Kasumi-1 (cell line): ENCODE data around the gene TREH.
"Not testable (repeated sequence)": the region's sequence is repeated elsewhere in the genome, so short reads cannot be mapped to it uniquely, and the experiment has no call there.

ENCODE experiments used
- DNase-seq, 2 experiments: peaks; one replicate each; lab custom pipeline; 2025; lab: John Stamatoyannopoulos, UW

Gene TREH

GRCh38 chr11:118697346-118697745 is 17.9 kb upstream of the TREH start:
- DNase-seq, result no peak

DNA sequence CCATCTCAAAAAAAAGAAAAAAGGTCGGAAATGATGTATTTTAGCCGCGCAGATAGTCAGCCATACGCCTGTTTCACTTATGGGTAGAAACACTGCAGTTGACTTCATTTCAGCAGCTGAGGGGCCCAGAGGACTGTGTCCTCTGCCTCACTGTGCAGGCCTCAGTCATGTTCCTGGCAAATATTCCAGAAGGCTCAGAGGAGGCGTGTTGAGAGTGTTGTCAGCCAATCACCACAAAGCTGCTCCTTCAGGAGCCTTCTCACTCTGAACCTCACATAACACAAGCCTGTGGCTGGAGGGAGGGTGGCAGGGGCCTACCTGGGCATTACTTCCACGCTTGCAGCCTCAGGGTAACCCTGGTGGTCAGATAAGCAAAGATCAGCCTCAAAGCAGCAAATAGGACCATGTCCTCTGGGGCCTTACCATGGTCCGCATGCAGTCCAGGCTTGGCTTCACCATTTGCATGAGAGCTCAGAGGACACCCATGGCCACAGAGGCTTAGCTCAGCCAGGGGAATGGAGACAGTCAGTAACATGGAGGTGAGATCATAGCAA is 17.3 kb upstream of the TREH start:
- no peak for DNase-seq

DNA sequence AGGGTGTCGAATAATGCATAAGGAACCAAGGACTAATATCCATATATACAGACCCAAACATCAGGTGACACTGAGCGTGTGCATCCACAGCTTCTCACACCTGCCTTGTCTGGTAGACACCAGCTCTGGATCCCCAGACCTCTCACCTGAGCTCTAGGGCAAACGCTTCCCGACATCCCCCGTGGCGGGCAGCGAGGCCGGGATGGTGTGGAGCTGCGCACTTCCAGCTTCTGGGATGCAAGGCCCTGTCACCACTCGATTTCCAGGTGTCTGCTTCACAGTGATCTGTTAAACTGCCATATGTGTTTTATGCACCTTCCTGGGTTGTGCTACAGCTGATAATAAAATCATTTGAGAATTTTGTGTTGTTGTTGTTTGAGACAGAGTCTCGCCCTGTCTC is 15.3 kb upstream of the TREH start:
- no peak for DNase-seq

DNA sequence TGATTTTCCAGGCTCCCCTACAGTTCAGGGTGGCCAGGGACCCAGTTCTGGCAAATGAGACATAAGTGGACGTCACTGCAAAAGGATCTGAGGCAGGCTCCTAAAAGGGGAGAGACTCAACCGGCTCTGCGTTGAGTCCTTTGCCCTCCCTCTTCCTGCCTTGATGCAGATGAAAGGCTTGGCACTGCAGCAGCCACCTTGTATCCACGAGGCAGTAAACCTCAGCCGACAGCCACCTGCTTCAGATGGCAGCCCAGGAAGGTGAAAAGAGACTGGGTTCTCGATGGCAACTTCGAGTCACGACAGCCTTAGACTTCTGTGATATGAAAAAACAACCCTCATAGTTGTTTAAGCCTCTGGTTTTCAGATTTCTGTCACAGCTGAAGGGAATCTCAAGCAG is 14.7 kb upstream of the TREH start:
- no peak for DNase-seq

- DNase-seq, result peak in 1 of 2 experiments; percentile 10
These were observed 12.7 kb upstream of the TREH start for GRCh38 chr11:118691926-118692830.

GRCh38 chr11:118690553-118691304 is 11.3 kb upstream of the TREH start:
- no peak for DNase-seq

DNA sequence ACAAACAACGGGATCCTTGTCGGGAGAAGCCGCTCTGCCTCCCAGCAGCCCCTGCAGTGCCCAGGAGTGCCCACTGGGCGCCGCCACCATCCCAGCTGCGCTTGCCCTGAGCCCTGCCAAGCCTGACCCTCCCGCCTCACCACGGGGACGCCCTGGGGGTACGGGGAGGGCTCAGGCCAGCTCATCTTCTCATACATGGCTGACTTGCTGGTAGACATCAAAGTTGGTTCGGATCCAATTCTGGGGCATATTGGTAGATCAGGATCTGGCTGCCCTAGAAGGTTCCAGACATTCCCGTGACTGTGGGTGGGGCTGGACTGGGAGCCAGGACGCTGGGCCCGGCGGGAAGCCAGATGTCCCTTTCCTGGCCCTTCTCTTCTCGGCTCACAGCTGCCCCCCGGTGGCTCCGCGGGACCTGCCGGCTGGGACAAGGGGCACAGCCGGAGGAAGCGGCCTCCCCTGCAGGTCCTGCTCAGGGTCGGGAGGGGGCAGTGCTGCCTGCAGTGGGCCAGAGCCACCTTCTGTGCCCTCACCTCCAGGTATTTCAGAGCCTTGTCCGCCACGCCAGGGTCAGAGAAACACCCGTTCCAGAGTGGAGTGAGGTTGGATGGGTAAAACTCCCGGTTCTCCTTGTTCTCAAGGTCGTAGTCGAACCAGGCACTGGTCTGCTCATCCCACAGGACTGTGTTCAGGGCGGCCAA is 10.6 kb upstream of the TREH start:
- DNase-seq, result peak; percentile 84 to 87

- no peak for DNase-seq
These were observed 10.0 kb upstream of the TREH start for GRCh38 chr11:118689503-118689851.

DNA sequence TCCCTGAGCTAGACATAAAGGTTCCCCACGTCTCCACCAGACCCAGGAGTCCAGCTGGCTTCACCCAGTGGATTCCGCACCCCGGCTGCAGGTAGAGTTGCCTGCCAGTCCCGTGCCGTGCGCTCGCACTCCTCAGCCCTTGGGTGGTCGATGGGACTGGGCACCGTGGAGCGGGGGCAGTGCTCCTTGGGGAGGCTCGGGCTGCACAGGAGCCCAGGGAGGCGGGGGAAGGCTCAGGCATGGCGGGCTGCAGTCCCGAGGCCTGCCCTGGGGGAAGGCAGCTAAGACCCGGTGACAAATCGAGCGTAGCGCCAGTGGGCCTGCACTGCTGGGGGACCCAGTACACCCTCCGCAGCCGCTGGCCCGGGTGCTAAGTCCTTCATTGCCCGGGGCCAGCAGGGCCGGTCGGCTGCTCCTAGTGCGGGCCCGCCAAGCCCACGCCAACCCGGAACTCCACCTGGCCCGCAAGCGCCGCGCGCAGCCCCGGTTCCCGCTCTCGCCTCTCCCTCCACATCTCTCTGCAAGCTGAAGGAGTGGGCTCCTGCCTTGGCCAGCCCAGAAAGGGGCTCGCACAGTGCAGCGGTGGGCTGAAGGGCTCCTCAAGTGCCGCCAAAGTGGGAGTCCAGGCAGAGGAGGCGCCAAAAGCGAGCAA is 9.5 kb upstream of the TREH start:
- DNase-seq, result no peak

DNA sequence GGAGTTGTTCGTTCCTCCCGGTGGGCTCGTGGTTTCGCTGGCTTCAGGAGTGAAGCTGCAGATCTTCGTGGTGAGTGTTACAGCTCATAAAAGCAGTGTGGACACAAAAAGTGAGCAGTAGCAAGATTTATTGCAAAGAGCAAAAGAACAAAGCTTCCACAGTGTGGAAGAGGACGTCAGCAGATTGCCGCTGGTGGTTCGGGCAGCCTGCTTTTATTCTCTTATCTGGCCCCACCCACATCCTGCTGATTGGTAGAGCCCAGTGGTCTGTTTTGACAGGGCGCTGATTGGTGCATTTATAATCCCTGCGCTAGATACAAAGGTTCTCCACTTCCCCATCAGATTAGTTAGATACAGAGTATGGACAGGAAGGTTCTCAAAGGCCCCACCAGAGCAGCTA is 8.9 kb upstream of the TREH start:
- DNase-seq, result not testable (repeated sequence)

DNA sequence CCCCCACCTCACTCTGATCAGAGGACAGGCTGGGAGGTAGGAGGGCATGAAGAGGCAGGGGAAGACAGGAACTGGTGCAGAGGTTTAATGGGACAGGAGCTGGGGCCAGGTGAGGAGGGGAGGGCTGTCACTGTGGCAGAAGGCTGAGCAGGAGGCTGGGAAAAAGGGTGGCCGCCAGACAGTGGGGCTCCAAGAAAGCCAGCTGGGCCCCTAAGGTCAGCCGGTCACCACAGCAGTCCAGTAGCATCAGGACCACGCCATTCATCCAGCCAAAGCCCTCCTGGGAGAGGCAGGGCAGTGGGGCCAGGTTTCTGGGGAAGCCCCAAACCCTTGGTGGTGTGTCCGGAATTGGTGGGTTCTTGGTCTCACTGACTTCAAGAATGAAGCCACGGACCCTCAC is 8.5 kb upstream of the TREH start:
- DNase-seq, result no peak

- DNase-seq, result no peak
These were observed 4.7 kb upstream of the TREH start for GRCh38 chr11:118684187-118684586.

DNA sequence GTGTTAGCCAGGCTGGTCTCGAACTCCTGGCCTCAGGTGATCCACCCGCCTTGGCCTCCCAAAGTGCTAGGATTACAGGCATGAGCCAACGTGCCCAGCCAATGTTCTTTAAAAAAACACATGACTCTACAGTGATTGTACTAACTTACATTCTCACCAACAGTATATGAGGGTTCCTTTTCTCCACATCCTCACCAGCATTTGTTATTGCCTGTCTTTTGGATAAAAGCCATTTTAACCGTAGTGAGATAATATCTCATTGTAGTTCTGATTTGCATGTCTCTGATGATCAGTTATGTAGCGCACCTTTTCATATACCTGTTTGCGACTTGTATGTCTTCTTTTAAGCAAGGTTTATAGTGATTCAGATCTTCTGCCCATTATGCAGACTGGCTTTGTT is 3.5 kb upstream of the TREH start:
- DNase-seq, result not testable (repeated sequence)

DNA sequence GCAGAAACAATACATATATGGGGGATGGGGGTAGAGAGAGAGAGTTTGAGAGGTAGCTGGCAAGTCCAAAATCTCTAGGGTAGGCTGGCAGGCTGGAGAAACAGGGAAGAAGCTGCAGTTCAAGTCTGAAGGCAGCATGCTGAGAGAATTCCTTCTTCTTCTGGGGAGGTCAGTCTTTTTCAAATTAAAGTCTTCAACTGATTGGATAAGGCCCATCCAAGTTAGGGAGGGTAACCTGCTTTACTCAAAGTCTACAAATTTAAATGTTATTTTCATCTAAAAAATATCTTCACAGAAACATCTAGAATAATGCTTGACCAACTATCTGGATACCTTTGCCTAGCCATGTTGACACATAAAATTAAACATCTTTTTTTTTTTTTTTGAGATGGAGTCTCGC is 2.9 kb upstream of the TREH start:
- DNase-seq, result no peak

DNA sequence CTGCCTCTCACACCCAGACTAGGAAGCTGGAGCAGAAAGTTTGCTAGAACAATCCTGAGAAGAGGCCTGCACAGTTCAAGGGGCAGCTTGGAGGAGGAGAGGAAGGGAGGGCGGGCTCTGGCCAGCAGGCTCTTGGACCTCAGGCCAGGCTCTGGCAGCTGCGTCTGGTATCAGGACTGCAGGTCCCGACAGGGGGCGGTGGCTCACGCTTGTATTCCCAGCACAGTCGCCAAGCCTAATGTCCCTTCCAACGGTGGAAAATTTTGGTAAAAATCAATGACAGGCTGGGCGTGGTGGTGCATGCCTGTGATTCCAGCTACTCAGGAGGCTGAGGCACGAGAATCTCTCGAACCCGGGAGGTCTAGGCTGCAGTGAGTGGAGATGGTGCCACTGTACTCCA is 542 bp downstream of the TREH start:
- DNase-seq, result not testable (repeated sequence)

DNA sequence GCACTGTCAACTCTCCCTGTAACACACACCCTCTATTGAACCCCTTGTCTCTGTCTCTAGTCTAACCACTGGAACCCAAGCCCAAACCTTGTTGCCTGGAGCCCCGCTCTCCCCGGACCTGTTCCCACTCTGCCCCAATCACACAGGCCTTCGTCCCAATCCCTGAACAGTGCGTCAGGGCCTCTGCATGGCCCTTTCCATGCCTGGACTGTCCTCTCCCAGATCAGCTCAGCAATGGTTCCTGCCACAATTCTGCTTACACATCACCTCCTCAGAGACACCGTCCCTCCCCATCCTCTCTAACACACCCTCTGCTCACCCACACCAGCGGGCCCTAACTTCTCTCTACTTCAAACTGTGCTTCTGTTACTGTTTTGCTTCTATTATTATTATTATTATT is 1.5 kb downstream of the TREH start:
- DNase-seq, result no peak

DNA sequence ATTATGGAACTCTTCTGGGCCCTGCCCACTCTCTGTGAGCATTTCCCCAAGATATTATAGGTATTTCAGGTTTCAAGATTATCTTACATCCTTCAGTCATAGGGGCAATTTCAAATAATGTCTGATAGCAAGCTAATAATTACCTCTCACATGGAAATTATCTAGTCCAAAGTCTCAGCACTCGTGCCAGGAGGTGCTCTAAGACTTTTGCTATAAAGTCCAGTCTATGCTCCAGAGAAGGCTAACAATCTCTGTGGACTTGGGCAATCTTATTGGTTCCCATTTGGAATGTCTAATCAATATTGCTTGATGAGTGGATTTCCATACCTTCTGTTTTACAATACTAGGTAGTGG is 5.4 kb downstream of the TREH start:
- no peak for DNase-seq

DNA sequence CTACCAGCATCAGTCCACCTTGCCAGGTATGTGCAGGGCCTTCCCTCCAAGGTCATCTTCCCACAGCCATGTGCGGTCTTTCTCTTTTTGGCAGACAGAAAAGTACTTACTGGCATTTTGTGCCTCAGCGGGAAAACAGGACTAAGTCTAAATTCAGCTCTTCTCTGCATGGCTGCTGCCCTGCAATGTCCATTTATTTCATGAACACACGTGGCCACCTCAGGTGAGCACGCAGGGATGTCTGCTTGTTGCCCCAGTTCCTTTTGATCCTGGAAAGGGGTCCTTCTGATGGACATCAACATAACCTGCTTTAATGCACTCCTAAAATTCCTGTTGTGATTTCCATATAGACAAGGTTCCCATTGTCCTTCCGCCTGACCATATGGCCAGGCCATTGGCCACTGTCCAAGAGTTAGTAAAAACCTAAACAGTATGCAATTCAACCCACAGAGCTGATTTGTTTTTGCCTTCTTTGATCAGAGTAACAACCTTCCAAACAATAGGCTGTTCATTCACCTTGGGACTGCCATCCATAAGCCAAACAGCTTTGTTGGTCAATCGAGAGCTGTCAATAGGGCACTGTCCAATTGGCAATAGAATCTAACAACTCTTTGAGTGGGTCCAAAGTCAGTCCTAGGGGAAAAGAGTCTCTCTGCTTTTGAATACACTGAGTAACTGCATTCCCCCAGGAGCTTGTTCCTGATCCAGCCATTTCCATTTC is 5.9 kb downstream of the TREH start:
- no peak for DNase-seq

DNA sequence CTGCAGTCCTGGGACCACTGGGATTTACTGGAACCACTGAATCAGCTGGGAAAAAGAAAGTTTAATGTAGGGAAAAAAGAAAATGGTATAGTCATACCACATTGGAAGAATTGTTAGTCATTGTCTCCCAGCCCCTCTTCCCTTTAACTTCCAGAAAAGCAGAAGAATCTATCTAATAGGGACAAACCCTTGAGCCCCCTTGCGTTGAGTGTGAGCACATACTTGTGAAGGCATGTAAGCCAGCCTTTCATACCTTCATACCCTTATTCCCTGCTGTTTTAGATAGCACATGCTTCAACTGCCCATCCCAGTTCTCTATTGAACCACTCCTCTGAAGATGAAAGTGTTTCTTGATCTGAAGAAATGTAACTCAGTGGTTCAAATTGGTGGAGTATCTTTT is 6.6 kb downstream of the TREH start:
- DNase-seq, result peak; percentile 26 to 39

DNA sequence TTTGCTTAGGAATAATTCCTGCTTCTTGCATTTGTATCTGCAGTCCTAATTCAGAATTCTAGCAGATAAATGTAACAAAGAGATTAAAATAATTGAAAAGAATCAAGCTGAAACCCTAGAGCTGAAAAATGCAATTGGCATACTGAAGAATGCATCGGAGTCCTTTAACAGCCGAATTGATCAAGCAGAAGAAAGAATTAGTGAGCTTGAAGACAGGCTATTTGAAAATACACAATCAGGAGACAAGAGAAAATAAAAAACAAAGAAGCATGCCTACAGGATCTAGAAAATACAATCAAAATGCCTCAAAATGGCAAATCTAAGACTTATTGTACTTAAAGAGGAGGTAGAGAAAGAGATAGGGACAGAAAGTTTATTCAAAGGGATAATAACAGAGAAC is 8.2 kb downstream of the TREH start:
- no peak for DNase-seq

GRCh38 chr11:118670063-118670462 is 9.4 kb downstream of the TREH start:
- DNase-seq, result no peak
